ENCODE data around the gene ATP1B4. TPM values are rescaled to one million over a fixed set of nuclear protein-coding genes. Genes with fewer than 3 reads are reported as not detected.

Gene ATP1B4
- total and polyA plus RNA-seq, 2 of the 8 experiments (the other 6 are each of a cell fraction or from before 2014, with no cell fraction given): not detected

GRCh38 chrX:120350450-120351138 is 11.3 kb upstream of the ATP1B4 start (continued):
- TF ChIP-seq CHD7 (IDR thresholded peaks at IDR 0.05; ENCODE audit: insufficient replicate concordance, low read length): no peak
- TF ChIP-seq KDM5A (IDR thresholded peaks at IDR 0.05; ENCODE audit: low read length): no peak
- TF ChIP-seq, protein P1, sequence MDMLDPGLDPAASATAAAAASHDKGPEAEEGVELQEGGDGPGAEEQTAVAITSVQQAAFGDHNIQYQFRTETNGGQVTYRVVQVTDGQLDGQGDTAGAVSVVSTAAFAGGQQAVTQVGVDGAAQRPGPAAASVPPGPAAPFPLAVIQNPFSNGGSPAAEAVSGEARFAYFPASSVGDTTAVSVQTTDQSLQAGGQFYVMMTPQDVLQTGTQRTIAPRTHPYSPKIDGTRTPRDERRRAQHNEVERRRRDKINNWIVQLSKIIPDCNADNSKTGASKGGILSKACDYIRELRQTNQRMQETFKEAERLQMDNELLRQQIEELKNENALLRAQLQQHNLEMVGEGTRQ (IDR thresholded peaks at IDR 0.05; ENCODE audit: low read length): no peak
- no peak for TF ChIP-seq SRF (IDR thresholded peaks at IDR 0.05; ENCODE audit: low read depth, low read length)
- TF ChIP-seq TCF12 (IDR thresholded peaks at IDR 0.05; ENCODE audit: low read depth, low read length): no peak
- TF ChIP-seq KDM1A (IDR thresholded peaks at IDR 0.05; ENCODE audit: borderline replicate concordance, low read length): no peak
